Measurements from ENCODE around the gene CFAP410. TPM values are rescaled to one million over a fixed set of nuclear protein-coding genes. Genes with fewer than 3 reads are reported as not detected.

The CFAP410 gene
- total and polyA plus RNA-seq, 2 donors (not counting 3 experiments of a cell fraction or from before 2014, with no cell fraction given): 7.2 to 12.2 TPM

DNA sequence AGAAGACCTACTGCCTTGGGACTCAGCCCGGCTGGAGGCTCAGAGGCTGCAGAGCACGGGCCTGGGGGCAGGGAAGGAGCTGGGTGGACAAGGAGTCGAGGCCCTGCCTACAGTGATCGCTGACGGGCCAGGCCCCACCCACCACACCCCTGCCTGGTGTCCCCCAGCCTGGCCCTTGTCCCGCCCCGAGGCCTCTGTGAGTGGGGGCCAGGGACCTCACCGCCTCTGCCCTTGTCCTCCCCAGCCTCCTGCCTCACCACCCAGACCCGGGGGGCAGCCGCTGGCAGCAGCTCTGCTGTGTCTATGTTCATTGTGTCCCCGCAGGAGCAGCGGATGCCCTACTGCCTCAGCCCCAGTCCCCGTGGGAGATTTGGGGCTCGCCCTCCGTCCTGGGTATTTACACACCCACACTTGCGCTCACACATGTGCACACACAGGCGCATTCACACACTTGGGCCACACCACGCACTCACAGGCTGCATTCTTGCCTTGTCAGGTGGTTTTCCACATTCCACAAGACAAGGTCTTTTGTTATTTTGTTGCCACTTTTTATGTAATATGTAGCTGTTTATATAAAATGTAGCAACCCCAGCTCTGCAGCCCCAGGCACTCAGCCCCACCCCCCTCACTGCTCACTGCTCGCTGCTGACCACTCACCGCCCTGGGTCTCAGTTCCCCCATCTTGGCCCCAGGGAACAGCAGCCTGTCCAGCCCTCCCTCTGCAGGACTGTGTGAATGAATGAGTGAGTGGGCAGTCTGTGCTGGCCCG, 32.1 kb downstream of the CFAP410 start:
- no peak for TF ChIP-seq EZH2 (IDR thresholded peaks at IDR 0.05; ENCODE audit: borderline replicate concordance, low read depth, low read length, severe bottlenecking)
- no peak for TF ChIP-seq FOS (IDR thresholded peaks at IDR 0.05; ENCODE audit: borderline replicate concordance, insufficient read depth, low read length)
- no peak for TF ChIP-seq CTCF (IDR thresholded peaks at IDR 0.05; ENCODE audit: extremely low read depth in 1 of 2, insufficient read depth in 1 of 2, low read depth in 1 of 2, low read length in 2 of 2)
- no peak for TF ChIP-seq GATA2 (IDR thresholded peaks at IDR 0.05; ENCODE audit: insufficient read depth, insufficient read length, low read depth, low read length)
- no peak for TF ChIP-seq MAX (IDR thresholded peaks at IDR 0.05; ENCODE audit: insufficient read depth, insufficient read length)
- TF ChIP-seq MYC (IDR thresholded peaks at IDR 0.05; ENCODE audit: low read depth, low read length): no peak
- no peak for TF ChIP-seq POLR2AphosphoS5 (IDR thresholded peaks at IDR 0.05; ENCODE audit: insufficient read depth, low read depth, low read length)
- no peak for TF ChIP-seq JUN (IDR thresholded peaks at IDR 0.05; ENCODE audit: borderline replicate concordance, insufficient read depth, insufficient read length, low read depth)
- no peak for TF ChIP-seq POLR2A (IDR thresholded peaks at IDR 0.05; ENCODE audit: low read depth, low read length)
- Histone ChIP-seq H3K9ac (replicated peaks; ENCODE audit: extremely low read depth, insufficient read depth, low read length) (no peak overlapping the region), H3K36me3 (ENCODE audit: control insufficient read depth in 2 of 2, extremely low read depth in 1 of 2, insufficient read depth in 2 of 2, low read length in 2 of 2) (peaks cover 11 to 26% of the 10 kb centered on the region in 2 experiments), H3K4me3 (replicated peaks in 1 of 3; ENCODE audit: insufficient read depth in 1 of 3, low read depth in 1 of 3, low read length in 3 of 3) (no peak overlapping the region), H3K27ac (ENCODE audit: insufficient read depth, low read depth, low read length) (no peak overlapping the region), H3K9me3 (replicated peaks; ENCODE audit: control insufficient read depth, insufficient read depth, low read length) (no peaks in the 10 kb centered on the region), H3K27me3 (ENCODE audit: control insufficient read depth in 2 of 2, insufficient read depth in 2 of 2, low read length in 2 of 2) (no peaks in the 10 kb centered on the region), H3K79me2 (ENCODE audit: control insufficient read depth, insufficient read depth, low read length) (peaks cover 28% of the 10 kb centered on the region), H4K20me1 (replicated peaks; ENCODE audit: control insufficient read depth, extremely low read depth, insufficient read depth, low read length) (no peaks in the 10 kb centered on the region), H3K4me2 (ENCODE audit: insufficient read depth, low read length) (no peak overlapping the region), H3K4me1 (ENCODE audit: control insufficient read depth, extremely low read depth, insufficient read depth, low read length) (peaks cover 13% of the 10 kb centered on the region), H3K9me1 (replicated peaks; ENCODE audit: control insufficient read depth, extremely low read depth, insufficient read depth, low read length) (no peaks in the 10 kb centered on the region), H2AFZ (ENCODE audit: low read depth, low read length) (no peak overlapping the region)
- intact Hi-C loops (cut with micrococcal nuclease): no loop called here
- FAIRE-seq (no peak), DNase-seq (ENCODE audit: low read depth, low spot score) (no peak)
- dilution Hi-C loops (cut with MboI; ENCODE audit: extremely low pct_ligation_motif_present, low sequenced_read_pairs): no loop called here
- ChIA-PET CTCF (interaction anchor here (1.1 kb wide), 1 partner anchor 9 kb away, joined by 5 read pairs; no protein-coding TSS in a partner anchor), POLR2A (no interaction called here)
- BruUV-seq (replicated peaks): no TSS peak

All from endothelial cell of umbilical vein (primary cell).